ENCODE results near the gene KLHDC7B. TPM values are rescaled to one million over a fixed set of nuclear protein-coding genes. Genes with fewer than 3 reads are reported as not detected.
A peak's percentile ranks its signal among the peaks of the same experiment; 100 is the strongest.

KLHDC7B gene
- polyA plus RNA-seq, 4 donors: 0.10 to 0.28 TPM; not detected in 2

DNA sequence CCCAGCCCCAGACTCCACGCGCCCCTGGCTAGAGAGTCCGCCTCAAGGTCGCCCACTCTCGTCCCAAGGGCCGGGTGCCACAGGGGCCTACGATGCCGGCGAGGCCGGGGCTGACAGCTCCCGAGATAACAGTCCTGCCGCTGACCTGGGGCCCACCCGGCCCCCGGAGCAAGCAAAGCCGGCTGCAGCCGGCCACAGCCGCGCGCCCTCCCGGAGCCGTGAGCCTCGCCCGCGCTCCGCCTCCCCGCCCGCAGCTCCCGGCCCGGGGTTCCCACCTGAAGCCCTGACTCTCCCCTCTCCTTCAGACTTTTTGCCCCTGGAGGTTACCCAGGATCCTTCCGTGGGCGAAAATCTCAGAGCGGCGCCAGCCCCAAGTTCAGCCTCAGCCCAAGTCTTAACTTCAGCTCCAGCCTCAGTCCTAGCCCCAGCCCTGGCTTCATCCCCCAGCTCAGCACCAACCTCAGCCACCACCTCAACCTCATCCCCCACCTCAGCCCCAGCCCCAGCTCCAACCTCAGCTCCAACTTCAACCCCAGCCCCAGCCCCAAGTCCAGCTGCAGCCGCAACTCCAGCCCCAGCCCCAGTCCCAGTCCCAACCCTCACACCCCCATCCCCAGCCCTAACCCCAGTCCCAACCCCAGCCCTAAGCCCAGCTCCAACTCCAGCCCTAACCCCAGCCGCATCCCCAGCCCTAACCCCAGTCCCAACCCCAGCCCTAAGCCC lies 1.7 kb downstream of the KLHDC7B start:
- Histone ChIP-seq H3K9me3 (ENCODE audit: control insufficient read depth in 2 of 2, insufficient read depth in 1 of 2, low read depth in 1 of 2, low read length in 1 of 2) (no peaks in the 10 kb centered on the region), H3K27ac (ENCODE audit: low read depth in 1 of 3, low read length in 2 of 3) (no peak overlapping the region), H3K36me3 (ENCODE audit: control insufficient read depth in 3 of 3, insufficient read depth in 2 of 3, low read depth in 1 of 3, low read length in 3 of 3) (no peaks in the 10 kb centered on the region), H3K4me1 (ENCODE audit: control insufficient read depth in 3 of 3, insufficient read depth in 2 of 3, low read depth in 1 of 3, low read length in 2 of 3) (peaks cover 0 to 14% (median 0%) of the 10 kb centered on the region in 3 donors), H3K4me3 (ENCODE audit: low read depth in 1 of 3, low read length in 3 of 3) (no peak overlapping the region), H3K27me3 (ENCODE audit: control insufficient read depth in 3 of 3, insufficient read depth in 3 of 3, low read length in 3 of 3) (peaks cover 0 to 64% (median 0%) of the 10 kb centered on the region in 3 donors)
- DNase-seq (no peak), FAIRE-seq (no peak)
- WGBS, 3 donors: 30 to 35% (median 35%) methylated on average over 18 to 35 of the region's 35 CpGs

DNA sequence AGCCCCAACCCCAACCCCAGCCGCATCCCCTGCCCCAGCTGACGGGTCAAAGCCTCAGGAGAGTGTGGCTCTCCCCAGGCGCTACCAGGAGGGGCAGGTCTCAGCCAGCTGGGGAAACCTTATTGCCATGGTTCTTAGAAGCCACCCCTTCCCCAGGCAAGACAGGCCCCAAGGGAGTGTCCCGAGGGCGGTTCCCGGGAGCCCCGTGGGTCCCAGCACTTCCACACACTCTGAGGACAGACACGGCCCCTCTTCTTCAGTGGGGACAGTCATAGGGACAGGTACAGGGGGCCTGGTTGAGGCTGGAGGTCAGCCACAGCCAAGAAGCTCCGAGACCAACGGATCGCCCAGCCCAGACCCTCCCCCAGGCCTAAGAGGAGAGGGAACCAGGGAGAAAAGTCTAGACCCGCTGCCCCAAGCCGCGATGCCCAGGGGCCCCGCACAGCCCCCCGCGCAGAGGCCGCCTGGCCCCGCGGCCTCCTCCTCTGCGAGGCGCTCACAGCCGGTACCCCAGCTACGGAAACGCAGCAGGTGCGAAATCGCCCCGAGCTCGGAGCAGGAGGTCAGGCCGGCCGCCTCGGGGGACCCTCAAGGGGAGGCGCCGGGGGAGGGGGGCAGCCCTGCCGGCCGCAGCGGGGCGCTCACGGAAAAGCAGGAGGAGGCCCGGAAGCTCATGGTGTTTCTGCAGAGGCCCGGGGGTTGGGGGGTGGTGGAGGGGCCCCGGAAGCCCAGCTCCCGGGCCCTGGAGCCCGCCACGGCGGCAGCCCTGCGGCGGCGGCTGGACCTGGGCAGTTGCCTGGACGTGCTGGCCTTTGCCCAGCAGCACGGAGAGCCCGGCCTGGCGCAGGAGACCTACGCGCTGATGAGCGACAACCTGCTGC lies 2.6 kb downstream of the KLHDC7B start:
- DNase-seq (peak in 1 of 2 donors; percentile 55), FAIRE-seq (no peak)
- Histone ChIP-seq H3K9me3 (ENCODE audit: control insufficient read depth in 2 of 2, insufficient read depth in 1 of 2, low read depth in 1 of 2, low read length in 1 of 2) (no peaks in the 10 kb centered on the region), H3K27me3 (ENCODE audit: control insufficient read depth in 3 of 3, insufficient read depth in 3 of 3, low read length in 3 of 3) (peaks cover 0 to 64% (median 0%) of the 10 kb centered on the region in 3 donors), H3K27ac (ENCODE audit: low read depth in 1 of 3, low read length in 2 of 3) (peak overlapping the region in 2 of 3 donors; percentile 36 to 61), H3K4me1 (ENCODE audit: control insufficient read depth in 3 of 3, insufficient read depth in 2 of 3, low read depth in 1 of 3, low read length in 2 of 3) (peaks cover 0 to 14% (median 0%) of the 10 kb centered on the region in 3 donors), H3K36me3 (ENCODE audit: control insufficient read depth in 3 of 3, insufficient read depth in 2 of 3, low read depth in 1 of 3, low read length in 3 of 3) (no peaks in the 10 kb centered on the region), H3K4me3 (ENCODE audit: low read depth in 1 of 3, low read length in 3 of 3) (peak overlapping the region in 2 of 3 donors; percentile 35 to 40)
- 8 to 10% (median 9%) methylated on average over 36 to 56 of the region's 56 CpGs for WGBS, 3 donors

DNA sequence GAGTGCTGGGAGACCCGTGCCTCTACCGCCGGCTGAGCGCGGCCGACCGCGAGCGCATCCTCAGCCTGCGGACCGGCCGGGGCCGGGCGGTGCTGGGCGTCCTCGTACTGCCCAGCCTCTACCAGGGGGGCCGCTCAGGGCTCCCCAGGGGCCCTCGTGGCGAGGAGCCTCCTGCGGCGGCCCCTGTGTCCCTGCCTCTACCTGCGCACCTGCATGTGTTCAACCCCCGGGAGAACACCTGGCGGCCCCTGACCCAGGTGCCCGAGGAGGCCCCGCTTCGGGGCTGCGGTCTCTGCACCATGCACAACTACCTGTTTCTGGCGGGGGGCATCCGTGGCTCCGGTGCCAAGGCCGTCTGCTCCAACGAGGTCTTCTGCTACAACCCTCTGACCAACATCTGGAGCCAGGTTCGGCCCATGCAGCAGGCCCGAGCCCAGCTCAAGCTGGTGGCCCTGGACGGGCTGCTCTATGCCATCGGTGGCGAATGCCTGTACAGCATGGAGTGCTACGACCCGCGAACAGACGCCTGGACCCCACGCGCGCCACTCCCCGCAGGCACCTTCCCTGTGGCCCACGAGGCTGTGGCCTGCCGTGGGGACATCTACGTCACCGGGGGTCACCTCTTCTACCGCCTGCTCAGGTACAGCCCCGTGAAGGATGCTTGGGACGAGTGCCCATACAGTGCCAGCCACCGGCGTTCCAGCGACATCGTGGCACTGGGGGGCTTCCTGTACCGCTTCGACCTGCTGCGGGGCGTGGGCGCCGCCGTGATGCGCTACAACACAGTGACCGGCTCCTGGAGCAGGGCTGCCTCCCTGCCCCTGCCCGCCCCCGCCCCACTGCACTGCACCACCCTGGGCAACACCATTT lies 3.5 kb downstream of the KLHDC7B start:
- Histone ChIP-seq H3K4me1 (ENCODE audit: control insufficient read depth in 3 of 3, insufficient read depth in 2 of 3, low read depth in 1 of 3, low read length in 2 of 3) (peaks cover 0 to 10% (median 0%) of the 10 kb centered on the region in 3 donors), H3K27me3 (ENCODE audit: control insufficient read depth in 3 of 3, insufficient read depth in 3 of 3, low read length in 3 of 3) (peaks cover 0 to 59% (median 0%) of the 10 kb centered on the region in 3 donors), H3K36me3 (ENCODE audit: control insufficient read depth in 3 of 3, insufficient read depth in 2 of 3, low read depth in 1 of 3, low read length in 3 of 3) (no peaks in the 10 kb centered on the region), H3K9me3 (ENCODE audit: control insufficient read depth in 2 of 2, insufficient read depth in 1 of 2, low read depth in 1 of 2, low read length in 1 of 2) (no peaks in the 10 kb centered on the region), H3K4me3 (ENCODE audit: low read depth in 1 of 3, low read length in 3 of 3) (peak overlapping the region in 2 of 3 donors; percentile 35 to 40), H3K27ac (ENCODE audit: low read depth in 1 of 3, low read length in 2 of 3) (peak overlapping the region in 2 of 3 donors; percentile 36 to 61)
- 56 to 72% (median 60%) methylated on average over 41 to 68 of the region's 68 CpGs for WGBS, 3 donors
- FAIRE-seq (no peak), DNase-seq (no peak)

DNA sequence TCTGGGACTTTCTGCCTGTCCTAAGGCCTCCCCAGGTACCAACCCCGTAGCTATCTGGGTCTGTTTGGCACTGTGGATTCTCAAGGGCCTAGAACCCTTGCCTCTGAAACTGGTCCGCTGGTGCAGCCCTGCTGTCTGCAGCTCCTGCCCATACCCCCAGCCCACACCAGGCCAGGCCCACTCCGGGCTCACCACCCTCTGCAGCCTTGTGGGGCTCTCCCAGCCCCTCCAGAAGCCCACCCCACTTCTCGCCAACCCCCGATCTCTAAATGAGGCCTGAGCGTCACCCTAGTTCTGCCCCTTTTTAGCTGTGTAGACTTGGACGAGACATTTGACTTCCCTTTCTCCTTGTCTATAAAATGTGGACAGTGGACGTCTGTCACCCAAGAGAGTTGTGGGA lies 4.7 kb downstream of the KLHDC7B start:
- Histone ChIP-seq H3K36me3 (ENCODE audit: control insufficient read depth in 3 of 3, insufficient read depth in 2 of 3, low read depth in 1 of 3, low read length in 3 of 3) (no peaks in the 10 kb centered on the region), H3K4me3 (ENCODE audit: low read depth in 1 of 3, low read length in 3 of 3) (no peak overlapping the region), H3K27me3 (ENCODE audit: control insufficient read depth in 3 of 3, insufficient read depth in 3 of 3, low read length in 3 of 3) (peaks cover 0 to 48% (median 0%) of the 10 kb centered on the region in 3 donors), H3K27ac (ENCODE audit: low read depth in 1 of 3, low read length in 2 of 3) (no peak overlapping the region), H3K4me1 (ENCODE audit: control insufficient read depth in 3 of 3, insufficient read depth in 2 of 3, low read depth in 1 of 3, low read length in 2 of 3) (peaks cover 0 to 4% (median 0%) of the 10 kb centered on the region in 3 donors), H3K9me3 (ENCODE audit: control insufficient read depth in 2 of 2, insufficient read depth in 1 of 2, low read depth in 1 of 2, low read length in 1 of 2) (no peaks in the 10 kb centered on the region)
- DNase-seq (no peak), FAIRE-seq (no peak)
- WGBS, 3 donors: 91 to 94% (median 94%) methylated on average over 8 of the region's 8 CpGs

DNA sequence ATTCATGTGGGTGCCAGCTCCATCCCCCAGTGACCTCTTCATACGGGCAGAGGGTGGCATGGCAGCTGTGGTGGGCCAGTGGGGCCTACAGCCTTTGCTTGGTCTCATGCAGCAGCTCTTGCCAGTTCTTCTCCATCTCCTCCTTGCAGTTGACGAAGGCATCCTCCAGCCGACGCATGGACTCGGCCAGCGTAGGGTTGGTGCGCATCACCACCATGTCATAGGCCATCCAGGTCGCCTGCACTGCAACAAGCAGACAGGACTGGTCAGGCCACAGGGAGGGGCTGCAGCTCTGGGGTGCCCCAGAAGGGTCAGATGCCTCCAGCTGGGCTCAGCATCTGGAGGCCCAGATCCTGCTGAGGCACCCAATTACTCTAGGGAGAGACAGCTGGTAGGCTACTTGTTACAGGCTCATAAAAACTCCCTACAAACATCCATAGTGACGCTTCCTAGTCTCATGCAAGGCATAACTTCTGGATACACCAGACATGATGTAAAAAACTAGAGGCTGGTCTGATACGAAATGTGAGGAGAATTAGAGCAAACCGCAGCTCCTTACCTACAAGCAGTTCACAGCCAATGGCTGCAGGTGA lies 5.6 kb downstream of the KLHDC7B start:
- Histone ChIP-seq H3K27me3 (ENCODE audit: control insufficient read depth in 3 of 3, insufficient read depth in 3 of 3, low read length in 3 of 3) (peaks cover 0 to 41% (median 0%) of the 10 kb centered on the region in 3 donors), H3K4me1 (ENCODE audit: control insufficient read depth in 3 of 3, insufficient read depth in 2 of 3, low read depth in 1 of 3, low read length in 2 of 3) (peaks cover 0 to 4% (median 0%) of the 10 kb centered on the region in 3 donors), H3K36me3 (ENCODE audit: control insufficient read depth in 3 of 3, insufficient read depth in 2 of 3, low read depth in 1 of 3, low read length in 3 of 3) (no peaks in the 10 kb centered on the region), H3K4me3 (ENCODE audit: low read depth in 1 of 3, low read length in 3 of 3) (no peak overlapping the region), H3K27ac (ENCODE audit: low read depth in 1 of 3, low read length in 2 of 3) (no peak overlapping the region), H3K9me3 (ENCODE audit: control insufficient read depth in 2 of 2, insufficient read depth in 1 of 2, low read depth in 1 of 2, low read length in 1 of 2) (no peaks in the 10 kb centered on the region)
- no peak for FAIRE-seq
- 90 to 95% (median 93%) methylated on average over 11 of the region's 11 CpGs for WGBS, 3 donors
- no peak for DNase-seq

DNA sequence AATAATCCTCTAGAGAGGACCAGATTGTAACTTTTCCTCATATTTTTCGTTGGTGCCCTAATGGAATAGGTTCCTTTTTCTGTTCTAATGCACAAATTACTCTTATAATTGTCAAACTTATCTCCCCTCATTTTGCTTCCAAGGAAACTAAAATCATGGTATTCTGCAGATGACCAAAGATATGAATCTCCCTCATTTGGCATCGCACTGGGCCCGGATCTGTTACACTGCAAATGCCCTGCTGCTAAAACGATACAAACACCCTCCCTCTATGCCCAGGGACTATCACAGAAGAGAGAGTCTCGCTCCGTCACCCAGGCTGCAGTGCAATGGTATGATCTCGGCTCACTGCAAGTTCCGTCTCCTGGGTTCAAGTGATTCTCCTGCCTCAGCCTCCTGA lies 7.6 kb downstream of the KLHDC7B start:
- Histone ChIP-seq H3K4me3 (ENCODE audit: low read depth in 1 of 3, low read length in 3 of 3) (no peak overlapping the region), H3K27me3 (ENCODE audit: control insufficient read depth in 3 of 3, insufficient read depth in 3 of 3, low read length in 3 of 3) (peaks cover 0 to 23% (median 0%) of the 10 kb centered on the region in 3 donors), H3K27ac (ENCODE audit: low read depth in 1 of 3, low read length in 2 of 3) (no peak overlapping the region), H3K4me1 (ENCODE audit: control insufficient read depth in 3 of 3, insufficient read depth in 2 of 3, low read depth in 1 of 3, low read length in 2 of 3) (peaks cover 0 to 4% (median 0%) of the 10 kb centered on the region in 3 donors), H3K36me3 (ENCODE audit: control insufficient read depth in 3 of 3, insufficient read depth in 2 of 3, low read depth in 1 of 3, low read length in 3 of 3) (no peaks in the 10 kb centered on the region), H3K9me3 (ENCODE audit: control insufficient read depth in 2 of 2, insufficient read depth in 1 of 2, low read depth in 1 of 2, low read length in 1 of 2) (no peaks in the 10 kb centered on the region)
- DNase-seq (no peak), FAIRE-seq (no peak)
- WGBS, 3 donors: 77 to 91% (median 84%) methylated on average over 8 of the region's 8 CpGs

DNA sequence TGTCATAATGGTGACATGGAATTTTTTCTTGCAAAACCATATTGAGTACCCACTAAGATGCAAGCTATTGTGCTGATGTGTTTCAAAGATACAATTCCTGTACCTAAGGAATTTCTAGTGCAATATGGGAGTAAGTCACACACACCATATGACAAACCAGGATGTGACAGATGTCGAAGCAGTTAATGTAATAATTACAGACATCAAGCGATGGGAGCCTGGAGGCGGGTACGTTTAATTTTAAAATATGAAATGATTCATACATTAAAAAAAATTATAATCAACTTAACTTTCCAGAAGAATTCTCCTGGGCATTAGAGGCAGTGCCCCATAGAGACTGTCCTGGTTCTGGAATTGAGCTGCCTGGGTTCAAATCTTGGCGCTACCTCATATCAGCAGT lies 11.0 kb downstream of the KLHDC7B start:
- Histone ChIP-seq H3K36me3 (ENCODE audit: control insufficient read depth in 3 of 3, insufficient read depth in 2 of 3, low read depth in 1 of 3, low read length in 3 of 3) (no peaks in the 10 kb centered on the region), H3K9me3 (ENCODE audit: control insufficient read depth in 2 of 2, insufficient read depth in 1 of 2, low read depth in 1 of 2, low read length in 1 of 2) (no peaks in the 10 kb centered on the region), H3K4me3 (ENCODE audit: low read depth in 1 of 3, low read length in 3 of 3) (no peak overlapping the region), H3K27me3 (ENCODE audit: control insufficient read depth in 3 of 3, insufficient read depth in 3 of 3, low read length in 3 of 3) (peaks cover 0 to 13% (median 0%) of the 10 kb centered on the region in 3 donors), H3K4me1 (ENCODE audit: control insufficient read depth in 3 of 3, insufficient read depth in 2 of 3, low read depth in 1 of 3, low read length in 2 of 3) (no peaks in the 10 kb centered on the region), H3K27ac (ENCODE audit: low read depth in 1 of 3, low read length in 2 of 3) (no peak overlapping the region)
- FAIRE-seq: no peak
- no peak for DNase-seq
- WGBS, 3 donors: 84 to 93% (median 93%) methylated on average over 5 of the region's 5 CpGs
